ENCODE results near the gene C1orf105.

C1orf105 gene

GRCh38 chr1:172470149-172470548 lies 49.7 kb downstream of the C1orf105 start:
- Histone ChIP-seq H3K27me3 (ENCODE audit: control insufficient read depth, insufficient read depth, low read length) (no peaks in the 10 kb centered on the region), H3K4me3 (ENCODE audit: low read length) (no peak overlapping the region), H3K4me1 (ENCODE audit: control insufficient read depth, insufficient read depth, low read length) (peaks cover 5% of the 10 kb centered on the region)

DNA sequence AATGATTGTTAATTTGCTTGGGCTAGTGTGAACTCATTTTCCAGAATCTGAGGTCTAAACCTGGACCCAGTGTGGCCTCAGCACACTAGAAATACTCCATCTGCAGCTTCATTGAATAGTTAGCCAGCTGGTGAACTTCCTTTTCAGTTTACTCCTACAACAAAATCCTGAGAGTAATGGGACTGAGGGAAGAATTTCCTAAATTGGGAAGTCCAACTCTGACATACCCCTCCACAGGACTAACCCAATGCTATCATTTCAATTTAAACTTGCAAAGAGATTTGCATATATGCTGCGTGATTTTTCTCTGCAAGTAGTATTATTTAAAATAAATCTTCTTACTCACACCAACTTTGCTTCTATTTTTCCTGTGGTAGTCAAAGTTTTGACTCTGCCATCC lies 51.2 kb downstream of the C1orf105 start:
- Histone ChIP-seq H3K4me1 (ENCODE audit: control insufficient read depth, insufficient read depth, low read length) (peaks cover 14% of the 10 kb centered on the region), H3K27me3 (ENCODE audit: control insufficient read depth, insufficient read depth, low read length) (no peaks in the 10 kb centered on the region), H3K9ac (ENCODE audit: low read length) (no peak overlapping the region), H3K9me3 (ENCODE audit: control insufficient read depth, low read length) (no peaks in the 10 kb centered on the region), H3K36me3 (ENCODE audit: control insufficient read depth, insufficient read depth, low read length) (no peaks in the 10 kb centered on the region), H3K4me3 (ENCODE audit: low read length) (no peak overlapping the region)

More at GRCh38 chr1:172470149-172470548, 49.7 kb downstream of the C1orf105 start:
- H3K9me3 ChIP-seq (ENCODE audit: control insufficient read depth, low read length) = no peaks in the 10 kb centered on the region
- H3K36me3 ChIP-seq (ENCODE audit: control insufficient read depth, insufficient read depth, low read length) = no peaks in the 10 kb centered on the region
- H3K9ac ChIP-seq (ENCODE audit: low read length) = no peak overlapping the region

DNA sequence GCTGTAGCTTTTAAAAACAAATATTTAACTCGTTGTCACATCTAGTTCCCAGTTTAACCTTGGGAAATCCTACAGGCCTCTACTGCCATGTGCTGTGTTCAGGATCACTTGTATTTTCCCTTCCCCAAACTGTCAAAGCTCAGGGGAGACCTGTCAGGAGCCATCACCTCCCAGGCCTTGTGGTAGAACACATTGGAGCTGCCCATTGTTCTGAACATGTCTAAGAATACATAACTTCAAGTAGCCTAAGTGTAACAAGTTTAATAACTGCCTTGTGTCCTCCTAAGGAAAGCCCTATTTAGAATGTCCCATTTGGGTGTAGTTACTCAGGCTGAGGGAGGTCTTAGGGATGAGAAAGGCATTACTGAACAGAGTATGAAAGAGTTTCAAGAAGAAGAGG lies 52.0 kb downstream of the C1orf105 start:
- Histone ChIP-seq H3K36me3 (ENCODE audit: control insufficient read depth, insufficient read depth, low read length) (no peaks in the 10 kb centered on the region), H3K9ac (ENCODE audit: low read length) (no peak overlapping the region), H3K4me1 (ENCODE audit: control insufficient read depth, insufficient read depth, low read length) (peaks cover 14% of the 10 kb centered on the region), H3K27me3 (ENCODE audit: control insufficient read depth, insufficient read depth, low read length) (no peaks in the 10 kb centered on the region), H3K4me3 (ENCODE audit: low read length) (no peak overlapping the region), H3K9me3 (ENCODE audit: control insufficient read depth, low read length) (no peaks in the 10 kb centered on the region)

DNA sequence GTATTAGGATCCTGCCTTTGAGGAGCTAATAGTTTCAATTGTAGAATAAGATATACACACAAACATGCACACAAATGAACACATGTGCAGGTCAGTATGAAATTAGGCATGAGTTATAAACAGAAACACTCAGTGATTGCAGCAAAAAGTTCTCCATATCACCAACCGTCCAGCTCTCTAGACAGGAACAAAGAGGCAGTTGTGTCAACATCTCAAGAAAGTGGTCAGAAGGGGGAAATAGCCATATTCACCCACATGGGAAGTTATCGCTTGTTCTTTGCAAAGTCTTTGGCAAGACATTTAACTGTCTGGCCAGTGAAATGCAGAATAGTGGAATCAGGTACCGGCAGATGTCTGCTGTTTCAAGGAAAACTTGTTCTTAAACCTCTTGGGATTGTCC lies 52.8 kb downstream of the C1orf105 start:
- Histone ChIP-seq H3K9me3 (ENCODE audit: control insufficient read depth, low read length) (no peaks in the 10 kb centered on the region), H3K36me3 (ENCODE audit: control insufficient read depth, insufficient read depth, low read length) (no peaks in the 10 kb centered on the region), H3K9ac (ENCODE audit: low read length) (no peak overlapping the region), H3K4me1 (ENCODE audit: control insufficient read depth, insufficient read depth, low read length) (peaks cover 14% of the 10 kb centered on the region), H3K27me3 (ENCODE audit: control insufficient read depth, insufficient read depth, low read length) (no peaks in the 10 kb centered on the region), H3K4me3 (ENCODE audit: low read length) (no peak overlapping the region)

- Histone ChIP-seq H3K9me3 (ENCODE audit: control insufficient read depth, low read length) (no peaks in the 10 kb centered on the region), H3K27me3 (ENCODE audit: control insufficient read depth, insufficient read depth, low read length) (no peaks in the 10 kb centered on the region), H3K4me3 (ENCODE audit: low read length) (no peak overlapping the region), H3K4me1 (ENCODE audit: control insufficient read depth, insufficient read depth, low read length) (peaks cover 14% of the 10 kb centered on the region), H3K36me3 (ENCODE audit: control insufficient read depth, insufficient read depth, low read length) (no peaks in the 10 kb centered on the region), H3K9ac (ENCODE audit: low read length) (no peak overlapping the region)
Measured at GRCh38 chr1:172473842-172474241, 53.4 kb downstream of the C1orf105 start.

DNA sequence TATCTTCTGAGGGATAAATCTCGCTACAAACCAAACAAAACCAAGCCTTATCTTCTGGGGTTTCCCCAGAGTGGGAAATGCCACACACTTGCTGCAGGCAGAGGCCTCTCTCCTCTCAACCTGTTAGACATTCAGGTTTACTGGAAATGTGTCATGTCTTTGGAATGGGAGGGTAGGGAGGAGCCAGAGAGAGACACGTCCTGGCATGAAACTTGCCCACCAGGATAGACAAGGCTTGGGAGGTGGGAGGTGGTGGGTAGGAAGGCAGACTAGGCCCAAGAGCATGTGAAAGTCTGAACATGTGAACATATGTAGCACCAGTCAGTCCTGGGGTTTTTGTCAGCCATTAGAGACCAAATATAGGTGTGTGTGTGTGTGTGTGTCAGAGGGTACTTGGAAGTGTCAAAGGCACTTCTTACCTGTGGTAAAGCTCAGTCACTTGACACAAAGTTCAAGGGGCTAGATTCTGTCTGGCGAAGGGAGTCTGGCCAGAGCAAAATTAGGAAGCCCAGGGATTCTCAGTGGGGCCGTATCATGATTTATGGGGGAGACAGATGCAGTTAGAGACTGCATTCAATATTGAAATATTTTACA lies 55.8 kb downstream of the C1orf105 start:
- no peak overlapping the region for H3K4me3 ChIP-seq (ENCODE audit: low read length)
- no peaks in the 10 kb centered on the region for H3K9me3 ChIP-seq (ENCODE audit: control insufficient read depth, low read length)
- H3K9ac ChIP-seq (ENCODE audit: low read length) = no peak overlapping the region

GRCh38 chr1:172477216-172477615 lies 56.7 kb downstream of the C1orf105 start:
- Histone ChIP-seq H3K36me3 (ENCODE audit: control insufficient read depth, insufficient read depth, low read length) (no peaks in the 10 kb centered on the region), H3K9me3 (ENCODE audit: control insufficient read depth, low read length) (no peaks in the 10 kb centered on the region), H3K4me3 (ENCODE audit: low read length) (no peak overlapping the region), H3K27me3 (ENCODE audit: control insufficient read depth, insufficient read depth, low read length) (no peaks in the 10 kb centered on the region), H3K9ac (ENCODE audit: low read length) (no peak overlapping the region), H3K4me1 (ENCODE audit: control insufficient read depth, insufficient read depth, low read length) (peaks cover 14% of the 10 kb centered on the region)

More for the DNA sequence above, 55.8 kb downstream of the C1orf105 start:
- Histone ChIP-seq H3K27me3 (ENCODE audit: control insufficient read depth, insufficient read depth, low read length) (no peaks in the 10 kb centered on the region), H3K4me1 (ENCODE audit: control insufficient read depth, insufficient read depth, low read length) (peaks cover 14% of the 10 kb centered on the region), H3K36me3 (ENCODE audit: control insufficient read depth, insufficient read depth, low read length) (no peaks in the 10 kb centered on the region)

GRCh38 chr1:172477741-172478140 lies 57.3 kb downstream of the C1orf105 start:
- Histone ChIP-seq H3K9ac (ENCODE audit: low read length) (no peak overlapping the region), H3K27me3 (ENCODE audit: control insufficient read depth, insufficient read depth, low read length) (no peaks in the 10 kb centered on the region), H3K36me3 (ENCODE audit: control insufficient read depth, insufficient read depth, low read length) (no peaks in the 10 kb centered on the region), H3K9me3 (ENCODE audit: control insufficient read depth, low read length) (no peaks in the 10 kb centered on the region), H3K4me3 (ENCODE audit: low read length) (no peak overlapping the region), H3K4me1 (ENCODE audit: control insufficient read depth, insufficient read depth, low read length) (peaks cover 14% of the 10 kb centered on the region)

DNA sequence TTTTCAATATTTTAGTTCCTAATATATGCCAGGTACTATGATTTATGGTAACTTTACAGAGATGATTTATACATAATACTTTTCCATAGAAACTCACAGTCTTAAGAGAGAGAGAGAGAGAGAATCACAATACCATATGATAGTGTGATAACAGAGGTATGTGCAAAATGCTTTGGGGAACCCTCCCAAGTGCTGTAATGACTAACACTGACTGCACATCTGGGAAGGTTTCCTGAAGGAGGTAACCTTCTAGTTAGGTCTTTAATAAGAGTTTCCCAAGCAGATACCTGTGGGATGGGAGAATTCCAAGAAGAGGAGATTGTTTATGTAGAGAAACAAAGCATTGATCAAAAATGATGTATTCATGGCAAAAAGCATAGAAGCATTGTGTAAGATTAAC lies 58.0 kb downstream of the C1orf105 start:
- Histone ChIP-seq H3K36me3 (ENCODE audit: control insufficient read depth, insufficient read depth, low read length) (no peaks in the 10 kb centered on the region), H3K4me1 (ENCODE audit: control insufficient read depth, insufficient read depth, low read length) (peaks cover 13% of the 10 kb centered on the region), H3K9ac (ENCODE audit: low read length) (no peak overlapping the region), H3K27me3 (ENCODE audit: control insufficient read depth, insufficient read depth, low read length) (no peaks in the 10 kb centered on the region), H3K9me3 (ENCODE audit: control insufficient read depth, low read length) (no peaks in the 10 kb centered on the region), H3K4me3 (ENCODE audit: low read length) (no peak overlapping the region)

GRCh38 chr1:172480431-172480830 lies 59.9 kb downstream of the C1orf105 start:
- Histone ChIP-seq H3K4me3 (ENCODE audit: low read length) (no peak overlapping the region), H3K36me3 (ENCODE audit: control insufficient read depth, insufficient read depth, low read length) (no peaks in the 10 kb centered on the region)

DNA sequence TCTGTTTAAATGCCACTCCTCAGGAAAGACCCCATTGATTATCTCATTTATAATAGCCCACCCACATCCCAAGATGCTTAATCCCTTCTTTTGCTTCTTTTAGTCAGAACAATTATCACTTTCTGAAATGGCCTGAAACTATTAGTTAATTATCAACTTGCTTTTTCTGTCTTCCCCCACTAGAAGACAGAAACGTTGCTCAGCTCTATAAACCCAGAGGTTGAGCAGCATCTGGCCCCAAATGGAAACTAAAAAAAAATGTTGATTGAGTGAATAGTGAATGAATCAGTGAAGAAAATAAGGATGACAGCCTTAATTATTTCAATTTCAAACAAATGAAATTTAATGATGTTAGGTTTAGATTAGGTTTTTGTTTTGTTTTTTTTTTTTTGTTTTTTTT lies 61.6 kb downstream of the C1orf105 start:
- no peaks in the 10 kb centered on the region for H3K9me3 ChIP-seq (ENCODE audit: control insufficient read depth, low read length)
- no peaks in the 10 kb centered on the region for H3K36me3 ChIP-seq (ENCODE audit: control insufficient read depth, insufficient read depth, low read length)
- no peak overlapping the region for H3K4me3 ChIP-seq (ENCODE audit: low read length)
- no peaks in the 10 kb centered on the region for H3K27me3 ChIP-seq (ENCODE audit: control insufficient read depth, insufficient read depth, low read length)
- no peak overlapping the region for H3K9ac ChIP-seq (ENCODE audit: low read length)
- H3K4me1 ChIP-seq (ENCODE audit: control insufficient read depth, insufficient read depth, low read length) = no peaks in the 10 kb centered on the region

More at GRCh38 chr1:172480431-172480830, 59.9 kb downstream of the C1orf105 start:
- Histone ChIP-seq H3K27me3 (ENCODE audit: control insufficient read depth, insufficient read depth, low read length) (no peaks in the 10 kb centered on the region), H3K9ac (ENCODE audit: low read length) (no peak overlapping the region), H3K4me1 (ENCODE audit: control insufficient read depth, insufficient read depth, low read length) (peaks cover 10% of the 10 kb centered on the region), H3K9me3 (ENCODE audit: control insufficient read depth, low read length) (no peaks in the 10 kb centered on the region)

DNA sequence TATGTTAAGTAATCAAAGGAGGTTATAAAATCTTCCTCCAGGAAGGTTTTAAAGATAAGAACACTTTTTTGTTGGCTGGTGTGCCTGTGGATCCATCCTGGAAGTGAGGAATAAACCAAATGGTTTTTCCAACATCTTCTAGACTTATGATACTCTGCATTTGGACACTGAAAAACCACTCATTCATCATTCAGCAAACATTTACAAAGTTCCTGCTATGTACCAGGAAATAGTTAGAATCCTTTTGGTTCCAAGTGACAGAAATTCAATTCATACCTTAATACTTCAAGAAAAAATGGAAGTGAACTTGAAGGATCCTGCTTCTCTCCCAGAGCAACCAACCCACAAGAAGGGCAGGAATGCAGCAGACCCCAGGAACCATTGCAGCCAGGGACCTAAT lies 63.0 kb downstream of the C1orf105 start:
- Histone ChIP-seq H3K9ac (ENCODE audit: low read length) (no peak overlapping the region), H3K4me1 (ENCODE audit: control insufficient read depth, insufficient read depth, low read length) (no peaks in the 10 kb centered on the region), H3K27me3 (ENCODE audit: control insufficient read depth, insufficient read depth, low read length) (no peaks in the 10 kb centered on the region), H3K36me3 (ENCODE audit: control insufficient read depth, insufficient read depth, low read length) (no peaks in the 10 kb centered on the region), H3K4me3 (ENCODE audit: low read length) (no peak overlapping the region), H3K9me3 (ENCODE audit: control insufficient read depth, low read length) (no peaks in the 10 kb centered on the region)

GRCh38 chr1:172484252-172484651 lies 63.8 kb downstream of the C1orf105 start:
- no peaks in the 10 kb centered on the region for H3K36me3 ChIP-seq (ENCODE audit: control insufficient read depth, insufficient read depth, low read length)
- H3K27me3 ChIP-seq (ENCODE audit: control insufficient read depth, insufficient read depth, low read length) = no peaks in the 10 kb centered on the region
- no peak overlapping the region for H3K9ac ChIP-seq (ENCODE audit: low read length)
- no peaks in the 10 kb centered on the region for H3K4me1 ChIP-seq (ENCODE audit: control insufficient read depth, insufficient read depth, low read length)
- H3K4me3 ChIP-seq (ENCODE audit: low read length) = no peak overlapping the region
- H3K9me3 ChIP-seq (ENCODE audit: control insufficient read depth, low read length) = no peaks in the 10 kb centered on the region

All from mucosa of stomach (tissue), 1 donor.